ENCODE measurements around the gene TRIM45. TPM values are rescaled to one million over a fixed set of nuclear protein-coding genes. Genes with fewer than 3 reads are reported as not detected.

The TRIM45 gene
- total and polyA plus RNA-seq, 2 of the 13 experiments (the other 11 are each of a cell fraction or from before 2014, with no cell fraction given), result 1.9 to 2.3 TPM

GRCh38 chr1:117138561-117138960 lies 17.0 kb upstream of the TRIM45 start:
- Histone ChIP-seq H3K36me3 (replicated peaks in 1 of 2; ENCODE audit: control insufficient read depth in 1 of 2, insufficient read depth in 2 of 2, low read length in 2 of 2) (no peaks in the 10 kb centered on the region), H3K4me3 (replicated peaks in 1 of 3; ENCODE audit: insufficient read depth in 1 of 3, low read depth in 2 of 3, low read length in 3 of 3) (no peak overlapping the region), H3K9me3 (ENCODE audit: low read length) (no peaks in the 10 kb centered on the region), H3K4me2 (ENCODE audit: low read depth, low read length) (no peak overlapping the region), H3K9ac (ENCODE audit: insufficient read depth, low read depth, low read length) (no peak overlapping the region), H3K4me1 (ENCODE audit: insufficient read depth, low read length) (no peaks in the 10 kb centered on the region), H3K27me3 (ENCODE audit: control insufficient read depth in 1 of 2, insufficient read depth in 2 of 2, low read length in 2 of 2) (no peaks in the 10 kb centered on the region), H2AFZ (ENCODE audit: low read length) (no peak overlapping the region), H3K79me2 (ENCODE audit: insufficient read depth, low read length) (no peaks in the 10 kb centered on the region), H3K27ac (ENCODE audit: extremely low read length, insufficient read depth, low read length) (no peak overlapping the region), H4K20me1 (ENCODE audit: insufficient read depth, low read length) (no peaks in the 10 kb centered on the region)
- no TSS peak for BruUV-seq (replicated peaks)
- in situ Hi-C loops (cut with HindIII; ENCODE audit: extremely low pct_ligation_motif_present, low pct_unique_long_range_greater_than_20kb), result loop anchor here (25.0 kb wide), 1 partner anchor 149 kb away; no protein-coding TSS in a partner anchor
- ChIA-PET POLR2A (no interaction called here), CTCF (ENCODE audit: low intra/inter-chr PET ratio, low total read pairs) (no interaction called here)
- FAIRE-seq (no peak), ATAC-seq (no peak), DNase-seq (ENCODE audit: low spot score) (no peak)
- intact Hi-C loops (cut with micrococcal nuclease; ENCODE audit: unreplicated experiment), result no loop called here
- WGBS (ENCODE audit: low lambda C conversion rate), result 44% methylated on average over 1 of the region's 1 CpG
- TF ChIP-seq KLF11 (CRISPR knock-in tag; IDR thresholded peaks at IDR 0.05) (no peak), ZBTB42 (CRISPR knock-in tag; IDR thresholded peaks at IDR 0.05) (no peak), ZBTB4 (CRISPR knock-in tag; IDR thresholded peaks at IDR 0.05; ENCODE audit: borderline replicate concordance) (no peak), TCF7L2 (IDR thresholded peaks at IDR 0.05; ENCODE audit: low read depth, low read length) (no peak), AHDC1 (CRISPR knock-in tag; IDR thresholded peaks at IDR 0.05; ENCODE audit: borderline replicate concordance) (no peak), ZFYVE20 (CRISPR knock-in tag; IDR thresholded peaks at IDR 0.05; ENCODE audit: borderline replicate concordance, low read depth) (no peak), ZNF710 (CRISPR knock-in tag; IDR thresholded peaks at IDR 0.05; ENCODE audit: borderline replicate concordance) (no peak), ZNF772 (CRISPR knock-in tag; IDR thresholded peaks at IDR 0.05) (no peak), ZNF224 (CRISPR knock-in tag; IDR thresholded peaks at IDR 0.05) (no peak), ZBTB37 (CRISPR knock-in tag; IDR thresholded peaks at IDR 0.05) (no peak), ZNF3 (CRISPR knock-in tag; IDR thresholded peaks at IDR 0.05) (no peak), JDP2 (CRISPR knock-in tag; IDR thresholded peaks at IDR 0.05; ENCODE audit: borderline replicate concordance) (no peak), GLI4 (CRISPR knock-in tag; IDR thresholded peaks at IDR 0.05; ENCODE audit: borderline replicate concordance) (no peak)

All from HepG2 (cell line).